Hematopoietic multipotent progenitor cell treated with erythropoietin and hydrocortisone succinate and interleukin-3 and kit ligand, for 4 days (in vitro differentiated cells): ENCODE data around the gene ADRB2.

Experiments
- DNase-seq: peaks from one replicate; pipeline ENCODE4 v3.0.0-alpha.2; 2015

The ADRB2 gene

DNA sequence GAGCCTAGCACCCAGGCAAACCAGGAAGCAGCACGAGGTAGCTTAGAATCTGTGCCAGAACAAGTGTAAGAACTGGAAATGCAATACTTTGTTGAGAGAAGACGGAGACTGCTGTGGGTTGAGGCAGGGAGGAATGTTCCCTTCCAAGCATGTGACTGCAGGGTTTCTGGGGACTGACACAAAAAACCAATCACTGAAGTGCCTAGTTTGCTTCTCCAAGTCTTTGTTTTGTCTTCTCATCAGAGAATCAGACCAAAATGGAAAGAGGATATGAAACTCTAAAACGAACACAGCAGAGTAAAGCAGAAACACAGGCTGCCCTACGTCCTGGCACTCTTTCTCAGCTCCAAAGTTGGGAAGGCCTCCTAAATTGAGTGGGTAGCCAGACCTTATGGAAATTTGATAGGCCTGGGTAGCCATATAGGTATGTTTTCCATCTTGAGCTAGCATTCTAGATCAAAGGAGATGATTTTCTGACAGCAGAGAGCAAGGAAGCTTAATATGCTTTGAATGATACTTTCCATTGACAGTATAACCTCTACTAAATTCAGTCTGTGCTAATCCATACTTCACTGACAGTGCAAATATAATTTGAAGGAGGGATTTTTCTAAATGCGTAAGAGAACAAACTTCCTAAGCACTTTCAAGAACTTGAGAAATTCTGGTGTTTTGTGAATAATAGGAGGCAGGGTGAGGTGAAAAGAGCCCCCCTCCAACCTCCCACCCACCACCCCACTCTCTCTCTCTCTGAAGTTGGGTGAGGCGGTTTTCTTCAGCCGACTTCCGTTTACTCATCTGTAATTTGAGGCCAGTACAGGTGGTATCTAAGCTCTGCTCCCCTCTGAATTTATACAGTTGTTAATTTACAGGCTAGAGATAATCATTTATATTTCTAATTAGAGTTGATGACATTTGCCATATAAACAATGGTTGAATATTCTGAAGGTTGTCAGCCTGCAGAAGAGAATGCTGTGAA lies 5.5 kb downstream of the ADRB2 start:
- no peak for DNase-seq

DNA sequence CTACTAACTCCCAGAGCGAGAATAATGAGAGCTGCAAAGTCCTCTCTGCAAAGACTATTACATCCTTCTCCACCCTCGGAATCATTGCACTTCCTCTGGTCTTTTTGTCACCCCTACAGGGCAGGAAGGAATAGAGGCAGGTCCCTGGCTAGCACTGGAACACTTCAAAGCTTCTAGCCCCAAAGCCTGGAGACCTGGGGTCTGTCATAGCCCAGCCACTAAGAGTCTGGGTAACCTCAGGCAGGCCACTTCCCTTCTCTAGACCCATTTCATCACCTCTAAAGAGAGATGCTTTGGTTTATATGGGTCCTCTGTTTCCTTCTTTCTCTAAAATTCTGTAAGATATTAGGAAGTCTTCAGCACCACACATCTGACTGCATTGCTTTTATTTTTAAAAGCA lies 6.7 kb downstream of the ADRB2 start:
- peak; percentile 42 for DNase-seq

DNA sequence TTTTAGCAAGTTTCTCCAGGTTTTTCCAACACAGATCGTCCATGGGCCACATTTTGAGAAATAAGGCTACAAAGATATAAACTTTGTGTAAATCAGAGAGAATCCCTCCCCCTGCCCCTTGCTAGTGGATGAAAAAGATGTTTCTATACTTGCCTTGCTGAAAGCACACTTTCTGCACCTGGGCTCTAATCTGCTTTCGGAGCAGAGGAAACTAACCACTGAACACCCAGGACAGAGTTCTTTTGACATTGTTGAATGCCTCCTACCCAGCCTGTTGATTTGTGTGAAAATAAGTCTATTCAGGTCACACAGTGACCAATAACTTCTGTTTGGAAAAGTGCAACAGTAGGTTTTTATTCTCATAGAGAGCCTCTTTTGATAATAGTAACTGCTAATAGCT lies 7.5 kb downstream of the ADRB2 start:
- DNase-seq = no peak

DNA sequence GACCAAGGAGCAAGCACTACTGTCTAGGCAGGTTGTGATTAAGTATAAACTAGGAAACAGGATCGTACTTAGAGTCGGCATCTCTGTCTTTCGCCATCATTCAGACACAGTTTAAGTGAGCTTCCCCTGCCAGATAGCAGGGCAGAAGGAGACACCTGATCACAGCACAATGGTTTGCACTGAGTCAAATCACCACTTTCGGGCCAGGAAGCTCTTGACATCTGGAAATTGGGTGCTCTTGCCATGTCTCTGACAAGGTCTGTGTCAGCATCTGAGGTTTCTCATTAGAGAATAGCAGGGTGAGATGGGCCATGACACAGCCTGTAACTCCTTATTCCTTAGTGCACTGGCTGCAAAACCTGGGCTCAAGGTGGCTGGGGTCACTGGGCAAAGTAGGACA lies 8.3 kb downstream of the ADRB2 start:
- DNase-seq = no peak

DNA sequence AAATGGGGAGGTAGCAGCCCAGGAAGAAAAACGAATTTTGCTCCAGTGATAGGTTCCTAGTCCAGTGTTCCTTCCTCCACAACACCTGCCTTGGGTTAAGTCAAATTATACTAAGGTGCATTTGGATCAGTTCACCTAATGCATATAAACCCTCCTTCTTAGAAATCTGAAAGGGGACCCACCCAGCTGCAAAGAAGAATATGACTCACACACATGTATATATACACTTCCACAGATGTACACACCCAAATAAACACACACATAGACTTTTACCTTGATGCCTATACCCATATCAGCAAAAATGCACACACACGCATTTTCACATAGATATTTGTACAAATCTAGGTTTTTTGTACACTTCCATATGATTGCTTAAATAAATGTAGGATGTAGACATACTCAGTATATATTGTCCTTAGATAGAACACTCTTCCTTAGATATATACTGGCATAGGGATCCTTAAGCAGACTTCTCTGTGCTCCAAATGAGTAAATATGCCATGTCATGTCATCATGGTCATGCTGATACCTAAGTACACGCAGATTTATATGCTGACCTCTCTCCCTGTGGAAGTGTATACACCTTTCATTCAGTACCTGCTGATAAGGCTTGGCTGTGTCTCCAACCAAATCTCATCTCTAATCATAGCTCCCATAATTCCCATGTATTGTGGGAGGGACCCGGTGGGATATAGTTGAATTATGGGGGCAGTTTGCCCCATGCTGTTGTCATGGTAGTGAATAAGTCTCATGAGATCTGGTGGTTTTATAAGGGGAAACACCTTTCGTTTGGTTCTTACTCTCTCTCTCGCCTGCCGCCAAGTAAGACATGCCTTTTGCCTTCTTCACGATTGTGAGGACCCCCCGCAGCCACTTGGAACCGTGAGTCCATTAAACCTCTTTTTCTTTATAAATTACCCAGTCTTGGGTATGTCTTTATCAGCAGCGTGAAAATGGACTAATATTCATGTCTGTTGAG lies 10.2 kb downstream of the ADRB2 start:
- DNase-seq = no peak

DNA sequence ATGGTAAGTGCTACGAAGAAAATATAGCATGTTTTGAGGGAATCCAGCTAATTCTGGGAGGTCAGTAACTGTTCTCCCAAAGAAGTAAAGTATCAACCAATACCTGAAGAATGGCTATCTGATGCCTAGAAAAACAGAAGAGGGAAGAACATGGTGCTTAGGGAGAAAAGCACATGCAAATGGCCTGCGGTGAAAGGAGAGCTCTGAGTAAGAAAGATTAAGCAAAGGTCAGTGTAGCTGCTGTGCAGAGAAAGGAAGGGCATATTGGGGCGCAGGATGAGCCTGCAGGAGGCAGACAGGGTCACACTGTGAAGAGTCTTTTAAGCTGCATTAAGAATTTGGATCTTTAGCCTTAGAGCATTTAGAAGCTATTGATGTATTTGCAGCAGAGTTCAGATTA lies 11.0 kb downstream of the ADRB2 start:
- no peak for DNase-seq

DNA sequence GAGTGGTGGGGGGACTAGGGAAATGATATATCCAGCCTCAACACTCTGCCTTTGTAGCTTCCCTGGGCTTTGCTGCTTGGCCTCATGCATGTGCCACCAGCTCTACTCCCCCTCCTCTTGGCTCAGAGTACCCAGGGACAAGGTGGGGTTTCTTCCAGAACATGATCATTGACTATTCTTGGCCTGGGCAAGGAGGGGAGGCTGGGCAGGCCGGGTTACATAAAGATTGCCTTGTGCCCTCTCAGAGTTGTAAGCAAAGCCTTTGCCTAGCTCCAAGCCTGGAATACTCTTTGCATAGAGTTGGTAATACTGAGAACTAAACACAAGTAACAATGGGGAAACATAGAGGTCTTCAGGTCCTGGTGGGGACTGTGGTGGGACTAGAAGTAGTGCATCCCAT lies 11.9 kb downstream of the ADRB2 start:
- no peak for DNase-seq

DNA sequence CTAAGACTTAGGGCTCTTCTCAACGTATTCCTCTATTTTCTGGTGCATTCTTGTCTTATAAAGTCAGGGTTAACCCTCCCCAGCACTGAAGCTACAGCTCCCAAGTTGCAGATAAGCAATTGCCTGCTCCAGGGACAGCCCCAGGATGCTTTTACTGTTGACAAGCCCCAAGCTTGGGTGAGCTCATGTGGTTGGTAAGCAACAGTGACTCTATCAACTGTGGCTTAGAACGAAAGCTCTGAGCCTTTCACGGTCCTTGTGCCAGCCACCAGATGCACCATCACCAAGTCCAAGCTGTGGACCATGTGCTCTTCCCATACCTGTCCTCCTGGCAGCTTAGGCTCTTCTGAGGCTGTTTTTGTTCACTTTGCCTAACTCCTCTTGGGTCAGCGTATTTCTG lies 13.5 kb downstream of the ADRB2 start:
- no peak for DNase-seq

DNA sequence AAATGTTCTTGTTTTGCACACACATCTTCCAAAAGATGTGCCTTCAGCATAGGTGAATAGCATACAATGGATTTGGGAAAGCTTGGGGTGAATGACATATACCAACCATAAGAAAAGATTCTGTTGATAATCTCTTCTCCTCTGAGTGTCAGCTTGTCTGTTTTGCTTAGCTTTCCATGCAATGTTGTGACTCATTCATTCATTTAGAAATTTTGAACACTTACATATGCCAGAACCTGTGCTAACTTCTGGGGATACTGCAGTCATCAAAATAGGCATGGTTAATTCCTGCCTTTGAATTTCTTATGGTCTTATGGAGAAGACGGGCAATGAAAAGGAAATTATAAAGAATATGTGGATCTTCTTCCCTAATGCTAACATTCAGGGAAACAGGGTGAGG lies 14.1 kb downstream of the ADRB2 start:
- DNase-seq = no peak

DNA sequence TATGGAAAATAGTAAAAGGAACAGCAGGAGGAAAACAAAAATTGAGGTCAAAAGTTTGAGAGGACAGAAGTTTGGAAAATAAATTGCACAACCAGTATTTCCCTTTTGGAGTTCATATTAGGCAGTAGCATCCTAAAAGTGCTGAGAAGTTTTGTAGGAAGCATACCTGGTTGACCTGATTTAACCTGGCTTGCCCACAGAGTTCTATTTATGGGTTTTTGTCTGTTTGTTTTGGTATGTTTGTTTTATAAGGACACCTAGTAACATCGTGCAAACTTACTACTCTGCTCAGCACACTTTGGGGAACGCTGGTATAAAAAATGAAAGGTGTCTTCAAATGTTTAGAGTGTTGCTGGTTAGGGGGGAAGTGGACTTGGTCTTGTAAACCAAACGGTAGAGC lies 15.1 kb downstream of the ADRB2 start:
- DNase-seq = no peak

DNA sequence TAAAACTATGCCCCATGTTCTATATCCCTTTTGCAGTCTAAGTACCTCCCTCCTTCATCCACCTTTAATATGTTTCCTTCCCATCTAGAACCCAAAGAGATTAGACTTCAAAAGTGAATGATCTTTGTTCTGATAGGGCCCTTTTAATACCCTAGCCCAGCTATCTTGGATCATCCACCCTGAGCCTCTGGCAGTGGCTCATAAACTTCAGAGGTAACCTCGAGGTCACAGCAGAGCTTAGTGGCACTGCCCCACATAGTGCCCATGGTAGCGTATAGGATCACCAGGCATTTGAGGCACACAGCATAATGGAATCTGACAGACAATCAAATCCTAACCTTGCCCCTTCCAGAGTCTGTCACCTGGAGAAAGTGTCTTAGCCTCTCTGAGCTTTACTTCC lies 15.8 kb downstream of the ADRB2 start:
- DNase-seq = no peak

DNA sequence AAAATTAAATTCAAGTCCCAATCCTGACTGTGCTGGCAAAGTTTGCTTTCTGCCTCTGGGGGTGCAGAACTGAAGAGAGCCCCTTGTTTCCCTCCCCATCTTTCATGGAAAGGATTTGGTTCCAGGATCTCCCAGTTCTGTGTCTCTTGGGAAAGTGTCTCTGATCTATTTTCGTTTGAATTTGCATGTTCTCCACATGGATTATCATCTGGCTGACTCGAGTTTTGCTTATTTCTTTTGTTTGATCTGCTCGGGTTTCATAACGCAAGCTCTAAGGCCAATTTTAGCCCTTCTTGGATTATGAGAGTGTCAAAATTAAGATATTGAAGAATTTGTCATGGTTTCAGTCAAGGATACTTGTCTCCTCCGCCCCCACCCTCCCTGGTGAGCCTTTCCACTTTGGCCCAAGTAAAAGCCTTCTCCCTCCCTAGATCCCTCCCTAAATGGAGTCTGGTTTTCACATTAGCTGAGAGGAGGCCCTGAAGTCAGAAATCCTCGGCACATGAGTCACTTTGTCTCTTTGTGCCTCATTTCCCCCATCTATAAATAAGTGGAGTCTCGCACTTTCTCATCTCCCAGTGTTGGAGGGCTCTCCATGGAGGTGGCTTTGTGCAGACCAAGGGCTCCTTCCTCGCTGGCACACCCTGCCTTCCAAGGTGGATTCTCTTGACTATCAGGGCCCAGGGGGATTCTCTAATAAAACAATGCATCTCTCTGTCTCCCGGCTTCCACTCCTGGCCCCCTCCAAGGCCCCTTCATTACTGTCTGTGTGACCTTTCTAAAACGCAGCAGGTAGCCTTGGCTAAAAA lies 17.3 kb downstream of the ADRB2 start:
- DNase-seq = no peak

DNA sequence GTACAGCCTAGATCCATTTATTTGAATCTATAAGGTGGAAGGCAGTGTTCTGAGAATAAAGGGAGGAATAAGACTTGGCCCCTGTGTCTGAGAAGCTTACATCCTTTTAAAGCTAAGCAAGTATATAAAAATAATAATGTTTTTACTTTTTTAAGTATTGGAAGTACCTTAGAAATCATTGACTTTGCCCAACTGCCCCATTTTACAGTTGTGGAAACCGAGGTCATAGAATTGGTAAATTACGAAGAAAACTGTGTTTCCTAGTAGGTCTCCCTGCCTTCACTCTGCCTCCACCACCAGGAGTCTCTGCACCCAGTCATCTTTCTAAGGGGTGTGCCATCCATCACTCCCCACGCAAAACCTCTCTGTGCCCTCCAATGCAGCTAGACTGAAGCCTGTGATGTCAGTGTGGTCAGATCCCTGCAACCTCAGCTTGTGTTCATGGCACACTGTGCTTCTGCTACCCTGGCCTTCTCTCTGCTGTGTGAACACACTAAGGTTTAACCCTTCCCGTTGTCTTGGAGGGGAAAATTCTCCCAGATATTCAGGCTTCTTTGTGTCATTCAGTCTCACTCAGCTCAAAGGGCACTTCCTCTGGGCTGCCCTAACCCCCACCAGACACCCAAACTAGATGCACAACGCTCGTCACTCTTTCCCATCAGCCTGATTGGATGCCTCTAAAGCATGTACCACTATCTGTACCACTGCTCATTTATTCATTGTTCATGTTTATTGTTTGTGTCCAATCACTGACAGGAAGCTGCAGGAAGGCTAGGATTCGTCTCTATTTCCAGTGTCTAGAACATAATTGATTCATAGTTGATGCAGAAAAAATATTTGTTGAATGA lies 18.2 kb downstream of the ADRB2 start:
- DNase-seq = no peak

DNA sequence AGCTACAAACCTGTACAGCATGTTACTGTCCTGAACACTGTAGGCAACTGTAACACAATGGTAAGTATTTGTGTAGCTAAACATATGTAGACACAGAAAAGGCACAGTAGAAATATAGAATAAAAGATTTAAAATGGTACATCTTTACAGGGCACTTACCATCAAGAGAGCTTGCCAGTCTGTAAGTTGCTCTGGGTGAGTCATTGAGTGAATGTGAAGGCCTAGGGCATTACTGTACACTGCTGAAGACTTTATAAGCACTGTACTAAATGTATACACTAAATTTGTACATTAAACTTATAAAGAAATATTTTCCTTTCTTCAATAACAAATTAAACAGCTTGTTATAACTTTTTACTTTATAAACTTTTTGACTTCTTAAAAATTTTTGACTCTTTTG lies 20.5 kb downstream of the ADRB2 start:
- no peak for DNase-seq

DNA sequence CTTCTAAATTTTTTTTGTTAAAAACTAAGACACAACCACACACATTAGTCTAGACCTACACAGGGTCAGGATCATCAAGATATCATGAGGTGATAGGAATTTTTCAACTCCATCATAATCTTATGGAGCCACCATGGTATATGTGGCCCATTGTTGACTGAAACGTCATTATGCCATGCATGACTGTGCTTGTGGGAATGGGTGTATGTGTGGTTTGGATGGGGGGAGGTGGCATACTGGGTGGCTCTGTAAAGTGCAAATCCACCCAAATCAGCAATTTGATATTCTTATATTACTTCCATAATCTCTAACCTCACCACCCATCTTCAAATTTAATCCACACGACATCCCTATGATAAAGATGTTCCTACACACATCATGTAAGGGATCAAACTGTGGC lies 21.0 kb downstream of the ADRB2 start:
- DNase-seq = no peak

DNA sequence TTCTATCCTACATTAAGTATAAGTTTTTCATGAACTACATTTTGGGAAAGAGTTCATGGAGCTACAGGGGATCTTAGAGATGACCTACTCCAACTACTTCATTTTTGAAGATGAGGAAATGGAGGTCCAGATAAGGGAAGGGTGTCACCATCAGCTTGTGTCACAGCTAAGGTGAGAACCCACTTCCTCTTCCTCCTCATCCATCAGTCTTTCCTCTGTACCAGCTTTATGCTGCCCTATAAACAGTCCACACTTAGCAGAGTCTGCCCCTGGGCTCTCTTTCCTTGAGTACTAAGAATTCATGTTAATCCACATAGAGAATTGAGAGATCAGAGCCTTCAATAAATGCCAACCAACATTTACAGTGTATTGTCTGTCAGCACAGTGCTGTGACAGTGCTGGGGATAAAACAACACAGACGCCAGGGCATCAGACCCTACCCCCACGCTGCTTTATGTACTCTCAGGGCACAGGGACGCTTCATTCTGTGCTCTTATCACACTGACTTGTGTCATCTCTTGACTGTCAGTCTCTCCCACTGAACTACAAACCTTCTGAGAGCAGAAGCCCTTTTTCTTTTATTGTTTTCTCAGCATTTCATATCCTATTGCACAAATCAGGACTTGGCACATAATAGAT lies 22.1 kb downstream of the ADRB2 start:
- peak; percentile 36 for DNase-seq

DNA sequence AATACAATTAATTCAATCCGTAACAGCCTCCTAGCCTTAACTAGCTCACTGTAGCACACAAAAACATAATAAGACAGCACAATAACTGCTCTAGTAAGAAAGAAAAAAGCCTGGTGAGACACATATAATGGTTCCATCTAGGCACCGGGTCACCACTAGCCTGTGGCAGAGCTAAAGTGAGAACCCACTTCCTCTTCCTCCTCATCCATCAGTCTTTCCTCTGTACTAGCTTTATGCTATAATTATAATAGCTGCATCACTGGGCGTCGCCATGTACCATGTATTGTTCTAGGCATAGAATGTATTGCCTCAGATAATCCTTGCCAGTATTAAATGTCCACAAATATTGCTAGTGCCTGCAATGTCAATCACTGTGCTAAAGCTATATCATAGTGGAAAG lies 23.1 kb downstream of the ADRB2 start:
- peak; percentile 78 for DNase-seq

DNA sequence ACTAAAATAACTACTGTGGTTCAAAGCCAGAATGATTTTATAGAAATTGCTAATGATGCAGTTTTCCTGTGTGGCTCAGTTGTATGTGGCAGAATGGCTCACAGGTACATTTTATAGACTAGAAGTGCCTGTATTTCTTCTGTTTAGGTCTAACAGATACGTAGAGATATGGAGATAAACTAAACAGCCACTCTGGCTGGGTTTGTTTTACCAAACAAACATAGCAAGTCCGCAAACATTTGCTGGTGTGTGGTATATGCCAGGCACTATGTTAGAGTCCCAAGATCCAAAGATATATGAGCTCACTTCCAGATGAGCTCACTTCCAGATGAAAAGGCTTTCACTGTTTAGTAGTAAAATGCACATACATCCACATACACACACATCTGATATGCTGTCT lies 24.4 kb downstream of the ADRB2 start:
- DNase-seq = no peak

DNA sequence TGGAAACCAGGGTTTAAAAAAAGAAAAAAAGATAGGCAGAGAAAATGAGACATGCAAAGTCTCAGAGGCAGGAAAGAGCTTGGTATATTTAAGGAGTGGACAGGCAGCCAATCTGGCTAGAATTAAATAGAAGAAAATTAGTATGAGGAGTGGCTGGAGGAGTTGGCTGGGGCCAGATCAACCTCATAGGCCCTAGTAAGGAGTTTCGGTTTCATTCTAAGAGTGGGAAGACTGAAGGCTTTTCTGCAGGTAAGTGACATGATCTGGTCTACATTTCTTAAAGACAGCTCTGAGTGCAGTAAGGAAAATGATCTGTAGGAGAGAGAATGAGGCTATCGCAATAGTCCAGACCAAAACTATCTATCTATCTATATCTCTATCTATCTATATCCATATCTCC lies 27.5 kb downstream of the ADRB2 start:
- DNase-seq = no peak

DNA sequence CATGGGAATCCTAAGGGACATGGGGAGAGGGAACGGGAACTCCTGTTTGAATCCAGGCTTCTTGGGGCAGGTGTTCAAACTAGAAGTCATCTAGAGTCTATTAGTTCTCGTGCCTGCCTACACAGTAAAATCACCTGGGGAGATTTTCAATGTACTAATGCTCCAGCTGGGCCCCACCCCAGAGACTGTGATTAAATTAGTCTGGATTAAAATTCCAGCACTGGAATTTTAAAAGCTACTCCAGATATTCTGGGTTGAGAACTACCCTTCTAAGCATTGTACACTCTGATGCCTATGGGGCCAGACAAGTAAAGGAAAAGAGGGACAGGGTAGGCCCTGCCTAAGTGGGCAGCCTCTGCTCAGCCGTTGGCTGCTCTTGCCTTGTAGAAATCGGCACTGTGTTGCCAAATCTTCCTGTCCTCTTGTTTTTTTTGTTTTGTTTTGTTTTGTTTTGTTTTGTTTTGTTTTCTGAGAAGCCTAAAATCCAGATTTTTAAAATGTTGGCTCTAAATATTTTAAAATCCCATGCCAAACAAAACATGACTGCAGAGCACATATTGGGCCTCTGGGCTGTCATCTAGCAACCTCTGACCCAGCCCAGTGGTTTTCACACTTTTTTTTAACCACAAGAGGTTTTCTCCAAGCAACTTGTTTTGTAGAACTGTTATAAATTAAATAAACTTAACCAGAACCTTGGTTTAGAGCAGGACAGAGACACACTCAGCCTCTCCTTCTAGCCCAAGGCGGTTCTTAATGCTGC lies 29.0 kb downstream of the ADRB2 start:
- DNase-seq = no peak

DNA sequence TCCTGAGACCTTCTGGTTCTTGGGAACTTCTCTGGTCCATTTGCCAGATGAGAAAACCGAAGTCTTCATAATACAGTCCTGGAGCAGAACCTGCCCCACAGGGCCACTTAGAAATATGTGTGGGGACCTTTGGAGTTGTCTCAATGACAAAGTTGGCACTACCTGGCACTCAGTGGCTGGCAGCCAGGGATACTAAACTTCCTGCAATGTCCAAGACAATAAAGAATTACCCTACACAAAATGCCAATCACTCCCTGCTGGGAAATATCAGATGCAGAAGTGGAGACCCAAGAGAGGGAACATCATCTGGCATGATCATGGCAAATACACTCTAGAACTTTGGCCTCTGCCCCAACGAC lies 29.6 kb downstream of the ADRB2 start:
- DNase-seq = no peak
